SK-N-SH (cell line): ENCODE data around the gene GNB1L. TPM values are rescaled to one million over a fixed set of nuclear protein-coding genes. Genes with fewer than 3 reads are reported as not detected.
A peak's percentile ranks its signal among the peaks of the same experiment; 100 is the strongest.

ENCODE experiments used
- CTCF ChIA-PET: fragments of 300-600, 350-600 bp; formaldehyde crosslinking; extraction: SDS; loops from one replicate; lab custom pipeline; 2021; lab: Yijun Ruan, JAX
- POLR2A ChIA-PET: fragments of 350-600 bp; sonication (Branson Sonifier 250); formaldehyde crosslinking; extraction: SDS; loops from one replicate; lab custom pipeline; 2020; ENCODE audit warnings: antibody characterized with exemption, inconsistent platforms; lab: Yijun Ruan, JAX
- DNase-seq: peaks from one replicate; pipeline ENCODE4 v3.0.0; 2012
- H2AFZ ChIP-seq: fragments of 200-600 bp; sonication (generic); 2 replicates; pipeline ENCODE4 v1.8.1; 2016; ENCODE audit warnings: antibody characterized with exemption, mild to moderate bottlenecking, low read depth
- H3F3A ChIP-seq: fragments of 200-600 bp; sonication (generic); replicated peaks from 2 replicates; pipeline ENCODE3; 2016; ENCODE audit warnings: antibody characterized with exemption, mild to moderate bottlenecking; ENCODE audit not compliant: insufficient read depth
- H3K27ac ChIP-seq, 2 experiments: fragments of 200-500 bp in 1 of 2; fragments of 200-600 bp in 1 of 2; sonication (Bioruptor generic) in 1 of 2; sonication (generic), shearing (Covaris generic) in 1 of 2; 2 replicates each; pipeline versions ENCODE4 v1.5.1 to v1.6.1; 2014 to 2016; ENCODE audit warnings: low read depth in 2 of 2, inconsistent platforms in 1 of 2, low read length in 1 of 2, mild to moderate bottlenecking in 1 of 2, mixed read lengths in 1 of 2
- H3K27me3 ChIP-seq: fragments of 200-600 bp; sonication (generic), shearing (Covaris generic); 2 replicates; pipeline ENCODE4 v1.6.1; 2016; ENCODE audit warnings: mixed run types; ENCODE audit not compliant: insufficient read depth
- H3K36me3 ChIP-seq, 2 experiments: fragments of 200-500 bp in 1 of 2; fragments of 200-600 bp in 1 of 2; sonication (Bioruptor generic) in 1 of 2; sonication (generic) in 1 of 2; replicated peaks in 1 of 2; 2 replicates each; pipeline versions ENCODE3 to v1.5.1; 2014 to 2016; ENCODE audit warnings: low read length in 1 of 2, mild to moderate bottlenecking in 1 of 2; ENCODE audit not compliant: insufficient read depth in 2 of 2, control insufficient read depth in 1 of 2
- H3K4me1 ChIP-seq, 2 experiments: fragments of 200-500 bp in 1 of 2; fragments of 200-600 bp in 1 of 2; sonication (Bioruptor generic) in 1 of 2; sonication (generic), shearing (Covaris generic) in 1 of 2; 2 replicates each; pipeline versions ENCODE4 v1.5.1 to v1.6.1; 2014 to 2016; ENCODE audit warnings: low read depth in 1 of 2, low read length in 1 of 2, mixed run types in 1 of 2; ENCODE audit not compliant: insufficient read depth in 2 of 2, control insufficient read depth in 1 of 2
- H3K4me2 ChIP-seq: fragments of 200-600 bp; sonication (generic), shearing (Covaris generic); 2 replicates; pipeline ENCODE4 v1.6.1; 2017; ENCODE audit warnings: mixed run types
- H3K4me3 ChIP-seq, 2 experiments: fragments of 200-500 bp in 1 of 2; fragments of 200-600 bp in 1 of 2; sonication (Bioruptor generic) in 1 of 2; sonication (generic), shearing (Covaris generic) in 1 of 2; 2 replicates each; pipeline versions ENCODE4 v1.5.1 to v1.8.1; 2014 to 2016; ENCODE audit warnings: low read depth in 2 of 2, inconsistent platforms in 1 of 2, low read length in 1 of 2, mild to moderate bottlenecking in 1 of 2, mixed read lengths in 1 of 2, moderate library complexity in 1 of 2
- H3K79me2 ChIP-seq: fragments of 200-600 bp; sonication (generic); 2 replicates; pipeline ENCODE4 v1.8.1; 2017; ENCODE audit warnings: mild to moderate bottlenecking; ENCODE audit not compliant: insufficient read depth
- H3K9ac ChIP-seq: fragments of 200-600 bp; sonication (generic); 2 replicates; pipeline ENCODE4 v1.6.1; 2017; ENCODE audit warnings: mixed run types
- H3K9me2 ChIP-seq: fragments of 200-600 bp; sonication (generic); 2 replicates; pipeline ENCODE4 v1.6.1; 2017; ENCODE audit warnings: mixed run types
- H3K9me3 ChIP-seq: fragments of 200-600 bp; sonication (generic); 2 replicates; pipeline ENCODE4 v1.6.1; 2017; ENCODE audit warnings: mixed run types, mild to moderate bottlenecking, moderate library complexity
- H4K20me1 ChIP-seq: fragments of 200-600 bp; sonication (generic); 2 replicates; pipeline ENCODE4 v1.6.1; 2017; ENCODE audit warnings: mild to moderate bottlenecking, mixed run types; ENCODE audit not compliant: insufficient read depth
- FOSL2 ChIP-seq: IDR thresholded peaks from 2 replicates; pipeline ENCODE4 v1.4.0; 2012; ENCODE audit warnings: low read depth, mild to moderate bottlenecking, moderate library complexity, borderline replicate concordance
- FOXJ3 ChIP-seq: sonication (generic); formaldehyde crosslinking; IDR thresholded peaks from 2 replicates; pipeline ENCODE4 v1.5.1; 2020; ENCODE audit warnings: mild to moderate bottlenecking, missing genetic modification reagents
- GATA2 ChIP-seq: sonication (generic); formaldehyde crosslinking; IDR thresholded peaks from 2 replicates; pipeline ENCODE4 v1.5.0; 2020; ENCODE audit warnings: mild to moderate bottlenecking, missing genetic modification reagents
- JUND ChIP-seq: IDR thresholded peaks from 2 replicates; pipeline ENCODE4 v1.4.0; 2012
- RCOR1 ChIP-seq: fragments of 150-350 bp; IDR thresholded peaks from 2 replicates; pipeline ENCODE4 v1.6.1; 2017; ENCODE audit warnings: antibody characterized with exemption, low read length
- RFX5 ChIP-seq: IDR thresholded peaks from 2 replicates; pipeline ENCODE4 v1.6.1; 2012; ENCODE audit warnings: mild to moderate bottlenecking, improper control_type of control experiment, low read length
- SMC3 ChIP-seq: IDR thresholded peaks from 2 replicates; pipeline ENCODE4 v1.6.1; 2012; ENCODE audit warnings: low read depth, low read length, improper control_type of control experiment
- USF1 ChIP-seq: IDR thresholded peaks from 2 replicates; pipeline ENCODE4 v1.4.0; 2012; ENCODE audit warnings: low read depth, borderline replicate concordance
- WGBS: methylation state at CpG from one replicate; pipeline ENCODE4 v1.1.6; 2017; ENCODE audit warnings: low lambda C conversion rate; 5-methylcytosine and 5-hydroxymethylcytosine counted together
- polyA plus RNA-seq, 3 experiments: library from polyadenylated mRNA; depleted of rRNA; stranded (reverse); fragments of >200 nt; gene quantifications; 2 replicates each; pipeline ENCODE4 v1.2.3, GENCODE V29; 2012
- TF ChIP-seq, protein P1 (sequence below): IDR thresholded peaks from 2 replicates; pipeline ENCODE4 v1.6.1; 2012; ENCODE audit warnings: mild to moderate bottlenecking, low read depth, low read length, moderate library complexity
- TF ChIP-seq, protein P2 (sequence below): fragments of 200-600 bp; sonication (generic); IDR thresholded peaks from 2 replicates; pipeline ENCODE4 v1.6.1; 2017; ENCODE audit warnings: antibody characterized with exemption, mild to moderate bottlenecking, moderate library complexity
- TF ChIP-seq, protein P3 (sequence below): fragments of 150-350 bp; IDR thresholded peaks from 2 replicates; pipeline ENCODE4 v1.6.1; 2016; ENCODE audit warnings: mild to moderate bottlenecking, low read depth, low read length

Gene GNB1L
- polyA plus RNA-seq, 1 of the 3 experiments (the other 2 are of a cell fraction): 5.9 TPM

DNA sequence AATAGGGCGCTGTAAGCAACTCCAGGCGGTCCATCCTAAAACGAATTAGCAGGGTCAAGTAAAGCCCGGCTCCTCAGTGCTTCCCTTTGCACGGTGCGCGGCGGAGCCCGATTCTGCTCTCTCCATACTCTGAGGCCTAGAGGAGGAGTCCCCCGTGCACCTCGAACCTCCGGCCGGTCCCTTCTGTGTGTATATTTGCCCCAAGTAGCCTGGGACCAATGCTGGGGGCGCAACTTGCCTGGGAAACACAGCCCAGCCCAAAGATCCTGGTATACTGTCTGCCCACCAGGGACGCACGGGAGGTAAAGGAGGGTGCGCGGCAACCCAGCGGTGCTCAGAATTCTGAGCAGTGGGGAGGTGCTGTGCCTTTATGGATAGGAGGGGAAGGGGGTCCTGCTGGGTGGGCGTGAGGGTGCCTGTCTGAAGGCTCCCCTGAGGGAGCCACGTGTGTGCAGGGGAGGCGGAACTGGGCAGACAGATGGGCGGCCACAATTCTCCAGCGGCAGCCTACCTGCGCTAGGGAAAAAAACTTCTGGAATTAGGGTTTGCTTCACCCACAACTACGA, 98.9 kb downstream of the GNB1L start:
- Histone ChIP-seq H3F3A (no peaks in the 10 kb centered on the region), H2AFZ (no peak overlapping the region), H3K79me2 (no peaks in the 10 kb centered on the region), H3K27me3 (peaks cover 53% of the 10 kb centered on the region), H3K4me2 (peak overlapping the region; percentile 41; the same call in 1 of the 2 replicates), H3K9ac (no peak overlapping the region), H3K9me3 (no peaks in the 10 kb centered on the region), H3K27ac (no peak overlapping the region), H3K4me3 (no peak overlapping the region)
- CTCF ChIA-PET: interaction anchor here (0.6 to 2.5 kb wide), 26 partner anchors 8 to 161 kb away, joined by 3 to 15 read pairs (median 4); no protein-coding TSS in a partner anchor
- POLR2A ChIA-PET: no interaction called here
- 26% methylated on average over 13 of the region's 26 CpGs for WGBS
- peak; percentile 71 for DNase-seq
- TF ChIP-seq RCOR1: no peak
- TF ChIP-seq RFX5: no peak
- no peak for TF ChIP-seq JUND
- no peak for TF ChIP-seq FOXJ3
- no peak for TF ChIP-seq FOSL2
- TF ChIP-seq SMC3: no peak
- TF ChIP-seq, protein P1, sequence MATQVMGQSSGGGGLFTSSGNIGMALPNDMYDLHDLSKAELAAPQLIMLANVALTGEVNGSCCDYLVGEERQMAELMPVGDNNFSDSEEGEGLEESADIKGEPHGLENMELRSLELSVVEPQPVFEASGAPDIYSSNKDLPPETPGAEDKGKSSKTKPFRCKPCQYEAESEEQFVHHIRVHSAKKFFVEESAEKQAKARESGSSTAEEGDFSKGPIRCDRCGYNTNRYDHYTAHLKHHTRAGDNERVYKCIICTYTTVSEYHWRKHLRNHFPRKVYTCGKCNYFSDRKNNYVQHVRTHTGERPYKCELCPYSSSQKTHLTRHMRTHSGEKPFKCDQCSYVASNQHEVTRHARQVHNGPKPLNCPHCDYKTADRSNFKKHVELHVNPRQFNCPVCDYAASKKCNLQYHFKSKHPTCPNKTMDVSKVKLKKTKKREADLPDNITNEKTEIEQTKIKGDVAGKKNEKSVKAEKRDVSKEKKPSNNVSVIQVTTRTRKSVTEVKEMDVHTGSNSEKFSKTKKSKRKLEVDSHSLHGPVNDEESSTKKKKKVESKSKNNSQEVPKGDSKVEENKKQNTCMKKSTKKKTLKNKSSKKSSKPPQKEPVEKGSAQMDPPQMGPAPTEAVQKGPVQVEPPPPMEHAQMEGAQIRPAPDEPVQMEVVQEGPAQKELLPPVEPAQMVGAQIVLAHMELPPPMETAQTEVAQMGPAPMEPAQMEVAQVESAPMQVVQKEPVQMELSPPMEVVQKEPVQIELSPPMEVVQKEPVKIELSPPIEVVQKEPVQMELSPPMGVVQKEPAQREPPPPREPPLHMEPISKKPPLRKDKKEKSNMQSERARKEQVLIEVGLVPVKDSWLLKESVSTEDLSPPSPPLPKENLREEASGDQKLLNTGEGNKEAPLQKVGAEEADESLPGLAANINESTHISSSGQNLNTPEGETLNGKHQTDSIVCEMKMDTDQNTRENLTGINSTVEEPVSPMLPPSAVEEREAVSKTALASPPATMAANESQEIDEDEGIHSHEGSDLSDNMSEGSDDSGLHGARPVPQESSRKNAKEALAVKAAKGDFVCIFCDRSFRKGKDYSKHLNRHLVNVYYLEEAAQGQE: no peak
- TF ChIP-seq GATA2 (CRISPR knock-in tag): no peak
- TF ChIP-seq, protein P2, sequence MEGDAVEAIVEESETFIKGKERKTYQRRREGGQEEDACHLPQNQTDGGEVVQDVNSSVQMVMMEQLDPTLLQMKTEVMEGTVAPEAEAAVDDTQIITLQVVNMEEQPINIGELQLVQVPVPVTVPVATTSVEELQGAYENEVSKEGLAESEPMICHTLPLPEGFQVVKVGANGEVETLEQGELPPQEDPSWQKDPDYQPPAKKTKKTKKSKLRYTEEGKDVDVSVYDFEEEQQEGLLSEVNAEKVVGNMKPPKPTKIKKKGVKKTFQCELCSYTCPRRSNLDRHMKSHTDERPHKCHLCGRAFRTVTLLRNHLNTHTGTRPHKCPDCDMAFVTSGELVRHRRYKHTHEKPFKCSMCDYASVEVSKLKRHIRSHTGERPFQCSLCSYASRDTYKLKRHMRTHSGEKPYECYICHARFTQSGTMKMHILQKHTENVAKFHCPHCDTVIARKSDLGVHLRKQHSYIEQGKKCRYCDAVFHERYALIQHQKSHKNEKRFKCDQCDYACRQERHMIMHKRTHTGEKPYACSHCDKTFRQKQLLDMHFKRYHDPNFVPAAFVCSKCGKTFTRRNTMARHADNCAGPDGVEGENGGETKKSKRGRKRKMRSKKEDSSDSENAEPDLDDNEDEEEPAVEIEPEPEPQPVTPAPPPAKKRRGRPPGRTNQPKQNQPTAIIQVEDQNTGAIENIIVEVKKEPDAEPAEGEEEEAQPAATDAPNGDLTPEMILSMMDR: no peak; the same call in 1 of the 2 replicates
- TF ChIP-seq, protein P3, sequence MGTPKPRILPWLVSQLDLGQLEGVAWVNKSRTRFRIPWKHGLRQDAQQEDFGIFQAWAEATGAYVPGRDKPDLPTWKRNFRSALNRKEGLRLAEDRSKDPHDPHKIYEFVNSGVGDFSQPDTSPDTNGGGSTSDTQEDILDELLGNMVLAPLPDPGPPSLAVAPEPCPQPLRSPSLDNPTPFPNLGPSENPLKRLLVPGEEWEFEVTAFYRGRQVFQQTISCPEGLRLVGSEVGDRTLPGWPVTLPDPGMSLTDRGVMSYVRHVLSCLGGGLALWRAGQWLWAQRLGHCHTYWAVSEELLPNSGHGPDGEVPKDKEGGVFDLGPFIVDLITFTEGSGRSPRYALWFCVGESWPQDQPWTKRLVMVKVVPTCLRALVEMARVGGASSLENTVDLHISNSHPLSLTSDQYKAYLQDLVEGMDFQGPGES: no peak
- TF ChIP-seq USF1: no peak
- TF ChIP-seq, all 33 proteins: peak for 0
- H4K20me1 ChIP-seq: no peaks in the 10 kb centered on the region
- H3K9me2 ChIP-seq: no peaks in the 10 kb centered on the region
- H3K36me3 ChIP-seq: no peaks in the 10 kb centered on the region
- H3K4me1 ChIP-seq: peaks cover 0 to 6% of the 10 kb centered on the region in 2 experiments; a peak in 2 of 4 replicates
